ENCODE results near the gene NIT1.

NIT1 gene

DNA sequence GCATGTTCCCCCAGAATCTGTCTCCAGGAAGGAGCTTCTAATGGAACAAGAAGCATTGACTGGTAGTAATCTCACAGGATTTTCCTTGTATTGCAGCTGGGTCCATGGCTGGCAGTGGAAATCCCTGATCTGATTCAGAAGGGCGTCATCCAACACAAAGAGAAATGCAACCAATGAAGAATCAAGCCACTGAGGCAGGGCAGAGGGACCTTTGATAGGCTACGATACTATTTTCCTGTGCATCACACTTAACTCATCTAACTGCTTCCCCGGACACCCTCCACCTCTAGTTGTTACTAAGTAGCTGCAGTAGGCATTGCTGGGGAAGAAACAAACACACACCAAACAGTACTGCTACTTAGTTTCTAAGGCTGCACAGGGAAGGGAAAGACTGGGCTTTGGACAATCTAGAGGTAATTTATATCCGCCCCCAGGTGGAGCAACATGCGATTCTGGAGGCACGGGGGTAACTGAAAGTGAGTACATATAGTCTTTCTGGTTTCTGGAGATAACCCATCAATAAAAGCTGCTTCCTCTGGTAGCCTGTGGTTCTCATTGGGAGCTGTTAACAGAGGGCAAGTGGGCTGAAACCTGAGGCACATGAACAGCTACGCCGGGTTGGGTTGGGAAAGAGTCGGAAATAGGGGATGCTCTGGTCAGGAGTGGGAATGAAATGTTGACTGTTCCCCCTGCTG, 40.6 kb downstream of the NIT1 start:
- no peak for DNase-seq

GRCh38 chr1:161159087-161159912, 41.4 kb downstream of the NIT1 start, which contains the start of gene USP21:
Gene USP21, plus strand, starts transcription at chr1:161159500. Its CDS starts 1,141 bp downstream, at chr1:161160641.
- peak; percentile 89 for DNase-seq

DNA sequence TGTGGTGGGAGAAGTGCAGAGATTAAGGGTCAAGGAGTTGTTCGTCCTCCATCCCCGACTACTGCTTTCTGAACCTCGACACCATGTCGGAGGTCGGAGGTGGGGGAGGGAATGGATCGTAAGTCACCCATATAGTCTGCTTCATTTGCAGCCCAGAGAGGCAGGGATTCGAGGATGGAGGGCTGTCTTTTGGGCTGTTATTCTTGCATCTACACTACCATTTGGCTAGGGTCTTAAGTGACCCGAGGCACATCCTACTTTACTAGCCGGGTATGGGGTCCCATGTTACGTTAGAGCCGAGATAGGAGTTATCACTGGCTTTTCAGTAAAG, 42.0 kb downstream of the NIT1 start:
- no peak for DNase-seq

DNA sequence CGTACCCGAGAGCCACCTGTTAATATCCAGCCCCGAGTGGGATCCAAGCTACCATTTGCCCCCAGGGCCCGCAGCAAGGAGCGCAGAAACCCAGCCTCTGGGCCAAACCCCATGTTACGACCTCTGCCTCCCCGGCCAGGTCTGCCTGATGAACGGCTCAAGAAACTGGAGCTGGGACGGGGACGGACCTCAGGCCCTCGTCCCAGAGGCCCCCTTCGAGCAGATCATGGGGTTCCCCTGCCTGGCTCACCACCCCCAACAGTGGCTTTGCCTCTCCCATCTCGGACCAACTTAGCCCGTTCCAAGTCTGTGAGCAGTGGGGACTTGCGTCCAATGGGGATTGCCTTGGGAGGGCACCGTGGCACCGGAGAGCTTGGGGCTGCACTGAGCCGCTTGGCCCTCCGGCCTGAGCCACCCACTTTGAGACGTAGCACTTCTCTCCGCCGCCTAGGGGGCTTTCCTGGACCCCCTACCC, 42.8 kb downstream of the NIT1 start:
- no peak for DNase-seq

DNA sequence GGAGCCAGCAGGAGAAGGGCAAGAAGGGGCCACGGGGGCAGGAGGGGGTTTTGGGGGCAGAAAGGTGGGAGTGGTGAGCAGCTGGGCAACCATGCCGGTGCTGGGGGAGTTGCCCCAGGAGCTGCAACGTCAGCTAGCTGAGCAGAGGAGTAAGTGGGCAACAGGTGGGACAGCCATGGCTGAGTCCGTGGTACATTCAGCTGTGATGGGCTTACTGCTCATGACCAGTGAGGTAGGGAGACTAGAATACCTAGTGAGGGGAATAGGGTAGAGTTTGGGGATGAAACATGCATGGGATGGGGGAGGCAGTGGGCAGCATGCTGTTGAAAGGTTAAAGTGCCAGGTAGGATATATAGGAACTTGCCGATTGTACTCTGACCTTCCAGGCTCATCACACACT, 43.7 kb downstream of the NIT1 start:
- DNase-seq, result no peak

- no peak for DNase-seq
Measured at GRCh38 chr1:161162052-161162451, 44.1 kb downstream of the NIT1 start.

DNA sequence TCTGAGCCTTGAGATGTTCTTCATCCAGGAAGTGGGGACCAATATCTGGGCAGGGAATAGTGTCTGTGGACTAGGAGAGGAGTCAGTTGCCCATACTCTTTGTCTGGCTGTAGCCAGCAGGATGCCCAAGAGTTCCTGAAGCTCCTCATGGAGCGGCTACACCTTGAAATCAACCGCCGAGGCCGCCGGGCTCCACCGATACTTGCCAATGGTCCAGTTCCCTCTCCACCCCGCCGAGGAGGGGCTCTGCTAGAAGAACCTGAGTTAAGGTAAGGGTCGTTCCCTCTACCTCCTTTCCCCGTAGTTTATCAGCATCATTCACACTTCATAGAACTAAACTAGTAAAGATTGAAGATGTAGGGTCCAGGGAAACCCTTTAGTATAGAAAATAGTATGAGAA, 44.9 kb downstream of the NIT1 start:
- no peak for DNase-seq

GRCh38 chr1:161163793-161164192, 45.9 kb downstream of the NIT1 start:
- no peak for DNase-seq

DNA sequence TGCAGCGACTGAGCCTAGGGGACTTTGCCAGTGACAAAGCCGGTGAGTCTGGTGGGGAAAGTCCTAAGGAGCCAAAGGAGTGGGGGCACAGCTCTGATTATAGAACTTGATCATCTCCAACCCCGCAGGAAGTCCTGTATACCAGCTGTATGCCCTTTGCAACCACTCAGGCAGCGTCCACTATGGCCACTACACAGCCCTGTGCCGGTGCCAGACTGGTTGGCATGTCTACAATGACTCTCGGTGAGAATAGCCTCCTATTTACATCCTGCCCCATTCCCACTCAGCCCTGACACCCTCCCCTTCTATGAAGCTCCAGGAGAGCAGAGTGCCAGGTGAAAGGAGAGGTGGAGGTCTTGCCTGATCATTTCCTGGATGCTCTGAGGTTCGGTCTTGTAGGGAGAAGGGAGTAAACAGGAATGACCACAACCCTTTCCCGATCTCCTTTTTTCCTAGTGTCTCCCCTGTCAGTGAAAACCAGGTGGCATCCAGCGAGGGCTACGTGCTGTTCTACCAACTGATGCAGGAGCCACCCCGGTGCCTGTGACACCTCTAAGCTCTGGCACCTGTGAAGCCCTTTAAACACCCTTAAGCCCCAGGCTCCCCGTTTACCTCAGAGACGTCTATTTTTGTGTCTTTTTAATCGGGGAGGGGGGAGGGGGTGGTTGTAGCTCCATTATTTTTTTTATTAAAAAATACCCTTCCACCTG, 47.2 kb downstream of the NIT1 start:
- no peak for DNase-seq

DNA sequence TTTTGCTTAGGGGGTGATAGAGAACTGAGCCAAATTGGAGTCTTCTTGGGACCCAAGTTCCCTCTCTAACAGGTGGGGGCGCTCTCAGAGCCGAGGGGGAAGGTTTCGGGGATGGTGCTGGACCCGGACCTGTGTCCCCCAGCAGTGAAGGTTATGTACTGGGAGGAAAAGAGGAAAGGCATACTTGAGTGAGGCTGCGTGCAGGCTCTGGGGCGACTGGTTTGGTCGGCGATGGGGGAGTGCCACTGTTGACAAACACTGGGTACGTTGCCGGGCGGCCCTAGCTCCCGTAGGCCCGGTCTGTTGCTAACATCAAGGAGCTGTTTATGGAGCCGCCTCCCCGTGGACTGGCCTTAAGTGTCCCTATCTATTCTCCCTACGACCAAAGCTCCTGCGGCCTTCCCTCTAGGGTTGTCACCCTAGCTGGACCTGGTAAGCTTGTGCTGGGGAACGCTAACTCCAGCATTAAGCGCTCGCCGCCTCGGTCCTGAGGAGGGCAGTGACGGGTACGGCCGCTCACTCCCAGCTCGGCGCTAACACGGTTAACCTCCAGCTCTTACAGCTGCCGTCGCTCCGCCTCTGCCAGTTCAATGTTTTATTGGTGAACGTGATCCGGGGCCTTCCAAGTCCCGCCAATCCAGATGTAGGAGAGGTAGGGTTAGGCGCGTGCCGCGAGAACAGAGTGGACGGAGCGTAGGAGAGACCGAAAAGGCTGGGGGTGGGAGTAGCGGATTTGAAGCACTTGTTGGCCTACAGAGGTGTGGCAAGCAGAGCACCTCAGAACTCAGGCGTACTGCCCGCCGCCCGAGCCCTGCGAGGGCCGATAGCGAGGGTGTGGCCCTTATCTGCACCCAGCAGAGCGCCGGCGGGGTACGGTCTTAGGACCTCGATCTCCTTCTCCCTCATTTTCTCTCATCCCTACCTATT, 48.1 kb downstream of the NIT1 start, which contains the start of gene PPOX:
PPOX (plus strand) TSS at position 685 of the 927 bp plus-strand sequence. CDS start 422 bp downstream, outside the sequence.
- peak; percentile 98 for DNase-seq

- DNase-seq, result peak; percentile 22
Measured at GRCh38 chr1:161166669-161167548, 49.0 kb downstream of the NIT1 start.

- no peak for DNase-seq
Measured at GRCh38 chr1:161168906-161169305, 51.0 kb downstream of the NIT1 start.
